ENCODE data around the gene TCHP.

GRCh38 chr12:109958374-109958773, 58.3 kb downstream of the TCHP start:
- TF ChIP-seq CTCF (IDR thresholded peaks at IDR 0.05; ENCODE audit: poor library complexity, severe bottlenecking) (no peak), EP300 (conservative IDR thresholded peaks at IDR 0.05; ENCODE audit: poor library complexity, severe bottlenecking) (no peak), POLR2AphosphoS5 (IDR thresholded peaks at IDR 0.05) (no peak), EZH2 (IDR thresholded peaks at IDR 0.05; ENCODE audit: borderline replicate concordance, insufficient read depth, low read length, poor library complexity, severe bottlenecking) (no peak)
